Ovary (tissue), 9 donors: Measurements from ENCODE around the gene MACO1. TPM values are rescaled to one million over a fixed set of nuclear protein-coding genes. Genes with fewer than 3 reads are reported as not detected.
"Not testable (repeated sequence)": the region's sequence is repeated elsewhere in the genome, so short reads cannot be mapped to it uniquely, and the experiment has no call there.

ENCODE experiments used
- DNase-seq, 5 donors: peaks; one replicate each; pipeline ENCODE4 v3.0.0-alpha.2; 2019 to 2020
- H3K27ac ChIP-seq, 2 donors: fragments of 200-600 bp; one replicate each; pipeline versions ENCODE4 v1.5.1 to v1.8.0; 2019 to 2022
- H3K27me3 ChIP-seq: fragments of 200-600 bp; one replicate; pipeline ENCODE4 v1.8.0; 2022
- H3K36me3 ChIP-seq: fragments of 200-600 bp; sonication (generic); one replicate; pipeline ENCODE4 v1.5.1; 2019
- H3K4me1 ChIP-seq: one replicate; pipeline ENCODE4 v1.8.1; 2013; ENCODE audit warnings: mild to moderate bottlenecking, moderate library complexity; ENCODE audit not compliant: insufficient read depth
- H3K4me3 ChIP-seq: fragments of 200-600 bp; sonication (generic); one replicate; pipeline ENCODE4 v1.5.1; 2017
- H3K9me3 ChIP-seq, 2 donors: fragments of 200-600 bp in 1 of 2; sonication (generic) in 1 of 2; one replicate each; pipeline versions ENCODE4 v1.5.1 to v1.8.1; 2013 to 2019; ENCODE audit warnings: mild to moderate bottlenecking in 1 of 2, moderate library complexity in 1 of 2
- WGBS, 3 donors: extraction: QIAGEN DNeasy Blood & Tissue Kit in 1 of 3; methylation state at CpG; one replicate each; pipeline versions ENCODE4 v1.1.5 to v1.1.7; 2013 to 2017; 5-methylcytosine and 5-hydroxymethylcytosine counted together
- intact Hi-C, 4 donors: fragments of 100-400 bp; cut with DNase I; formaldehyde crosslinking; loops; one replicate each; pipeline versions ENCODE4 v1.11.0 to v1.15.1; 2022 to 2023
- polyA plus RNA-seq, 2 donors: library from polyadenylated mRNA; stranded (reverse); fragments of 200-250 nt in 1 of 2; fragments of 350-450 nt in 1 of 2; fragmentation: Illumina TruSeq in 1 of 2; extraction: RNeasy Lipid Tissue Mini Kit (QIAGEN cat#74804) in 1 of 2; gene quantifications; one replicate each; pipeline ENCODE4 v1.2.3, GENCODE V29; 2013 to 2014
- total RNA-seq, 7 donors: library from RNA; depleted of rRNA in 2 of 7; stranded (reverse); fragments of >200 nt in 2 of 7; fragmentation: NEBNext Ultra II Directional in 3 of 7; extraction: Animal tissue kit (Norgen Biotek cat#: 25700) in 3 of 7; gene quantifications; one replicate each; pipeline versions ENCODE4 v1.1.0 to v1.2.4, GENCODE V29; 2016 to 2023
- donor health status: DM: no; HTN: no; CAD: no; lungs with moderate emphysema.
- donor health status: DM: no; HTN: no; CAD: no.
- donor health status: Bipolar disorder and iron deficiency.
- donor health status: DM: yes; HTN: yes; CAD: no.
- donor health status: DM: no; HTN: no; CAD: no.
- donor health status: DM: yes; HTN: yes; CAD: no.

The MACO1 gene
- total and polyA plus RNA-seq, 9 donors = 14.1 to 30.4 (median 23.4) TPM

DNA sequence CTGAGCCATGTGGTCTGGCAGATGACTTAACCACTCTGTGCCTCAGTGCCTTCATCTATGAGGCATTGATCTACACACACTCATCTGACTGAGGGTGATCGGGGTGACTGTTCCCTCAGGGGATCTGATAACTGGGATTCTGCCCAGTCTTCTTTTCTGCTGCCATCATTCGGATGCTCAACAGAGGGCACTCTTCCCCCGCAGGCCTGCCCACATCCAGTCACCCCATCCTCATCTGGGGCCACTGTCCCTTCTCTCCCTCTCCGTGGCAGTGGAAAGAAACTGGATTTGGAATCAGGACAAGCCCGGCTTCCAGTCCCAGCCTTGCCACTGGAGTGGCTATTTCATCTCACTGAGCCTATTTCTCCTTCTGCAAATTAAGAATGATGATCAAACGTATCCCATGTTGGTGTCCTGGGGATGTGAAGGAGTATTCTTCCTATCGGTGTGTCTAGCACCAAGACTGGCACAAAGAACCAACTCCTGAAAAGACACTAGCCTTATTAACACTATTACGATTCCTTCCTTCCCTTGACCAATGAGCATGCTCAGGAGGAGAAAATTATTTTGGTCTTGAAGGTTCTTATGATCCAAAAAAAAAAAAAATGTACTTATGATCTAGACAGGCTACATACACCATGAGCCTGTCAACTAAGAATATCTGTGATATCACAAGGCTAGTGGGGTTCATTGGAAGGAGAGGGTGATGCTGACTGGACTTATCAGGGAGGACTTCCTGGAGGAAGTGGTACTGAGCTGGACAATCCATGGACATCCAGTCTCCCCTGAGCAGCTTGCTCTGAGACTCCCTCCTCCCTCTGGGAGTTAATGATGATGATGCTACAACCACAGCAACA is 27.5 kb upstream of the MACO1 start:
- DNase-seq = not testable (repeated sequence)

DNA sequence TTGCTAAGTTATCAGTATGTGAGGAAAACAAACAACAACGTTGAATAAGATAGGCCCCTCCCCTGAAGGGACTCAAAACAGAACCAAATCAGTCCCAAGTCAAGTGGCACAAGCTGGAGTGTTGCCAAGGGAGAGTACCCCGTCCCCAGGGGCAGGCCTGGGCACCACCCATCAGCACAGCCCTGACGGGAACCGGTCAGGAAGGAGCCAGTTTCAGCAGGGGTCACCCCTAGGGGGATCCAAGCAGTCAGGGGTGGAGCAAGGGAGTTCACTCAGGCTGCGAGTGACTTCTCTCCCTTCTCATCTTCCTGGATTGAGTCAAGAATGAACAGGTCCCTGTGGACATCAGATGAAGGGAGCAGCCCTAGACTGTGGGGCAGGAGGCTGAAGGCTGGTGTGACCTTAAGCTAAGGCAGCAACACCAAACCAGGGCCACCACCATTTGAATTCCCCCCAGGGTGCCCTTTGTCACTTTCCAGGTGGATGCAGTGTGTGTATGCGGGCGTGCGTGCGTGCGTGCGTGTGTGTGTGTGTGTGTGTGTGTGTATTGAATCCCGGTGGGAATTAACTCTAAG is 24.9 kb upstream of the MACO1 start:
- not testable (repeated sequence) for H3K27ac ChIP-seq, H3K27me3 ChIP-seq, H3K36me3 ChIP-seq, H3K9me3 ChIP-seq, DNase-seq, H3K4me3 ChIP-seq, H3K4me1 ChIP-seq
- 62 to 73% methylated on average over 8 to 10 of the region's 12 CpGs; no CpG with 5 or more reads in 1 of the 3 donors for WGBS, 3 donors
- intact Hi-C loops = loop anchor here in 3 of 4 donors (5.0 to 10.0 kb wide), 2 partner anchors 116 to 119 kb away; no protein-coding TSS in a partner anchor

More for the DNA sequence above, 27.5 kb upstream of the MACO1 start:
- not testable (repeated sequence) for H3K36me3 ChIP-seq, H3K4me1 ChIP-seq, H3K4me3 ChIP-seq, H3K27me3 ChIP-seq, H3K9me3 ChIP-seq, H3K27ac ChIP-seq
- intact Hi-C loops = loop anchor here in 3 of 4 donors (5.0 to 10.0 kb wide), 2 partner anchors 119 to 122 kb away; no protein-coding TSS in a partner anchor
- 8 to 18% (median 13%) methylated on average over 5 to 6 of the region's 8 CpGs for WGBS, 3 donors

DNA sequence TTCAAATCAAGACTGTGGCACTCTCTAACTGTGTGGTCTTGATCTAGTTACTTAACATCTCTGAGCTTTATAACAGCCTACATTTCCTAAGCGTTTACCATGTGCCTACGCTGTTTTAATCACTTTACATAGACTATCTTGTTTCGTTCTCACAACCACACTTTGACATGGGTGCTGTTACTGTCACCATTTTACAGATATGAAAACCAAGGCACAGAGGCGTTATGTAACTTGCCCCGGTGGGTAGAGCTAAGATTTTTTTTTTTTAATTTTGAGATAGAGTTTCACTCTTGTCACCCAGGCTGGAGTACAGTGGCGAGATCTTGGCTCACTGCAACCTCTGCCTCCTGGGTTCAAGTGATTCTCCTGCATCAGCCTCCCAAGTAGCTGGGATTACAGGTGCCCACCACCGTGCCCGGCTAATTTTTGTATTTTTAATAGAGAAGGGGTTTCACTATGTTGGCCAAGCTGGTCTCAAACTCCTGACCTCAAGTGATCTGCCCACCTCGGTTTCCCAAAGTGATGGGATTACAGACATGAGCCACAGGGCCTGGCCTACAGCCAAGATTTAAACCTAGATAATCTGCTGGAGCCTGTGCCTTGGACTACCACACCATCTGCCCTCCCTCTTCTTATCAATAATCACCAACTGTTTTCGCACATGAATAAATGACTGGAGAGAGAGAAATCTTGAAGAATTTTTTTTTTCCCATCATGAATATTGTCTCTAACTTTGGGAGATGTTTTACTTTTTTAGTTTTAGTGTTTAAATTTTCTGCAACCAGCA is 20.9 kb upstream of the MACO1 start:
- not testable (repeated sequence) for H3K36me3 ChIP-seq, H3K9me3 ChIP-seq, DNase-seq, H3K27ac ChIP-seq, H3K4me1 ChIP-seq, H3K4me3 ChIP-seq, H3K27me3 ChIP-seq
- intact Hi-C loops = loop anchor here (5.0 to 10.0 kb wide), 3 partner anchors 112 to 125 kb away; no protein-coding TSS in a partner anchor
- 85 to 93% (median 92%) methylated on average over 8 to 10 of the region's 10 CpGs for WGBS, 3 donors

DNA sequence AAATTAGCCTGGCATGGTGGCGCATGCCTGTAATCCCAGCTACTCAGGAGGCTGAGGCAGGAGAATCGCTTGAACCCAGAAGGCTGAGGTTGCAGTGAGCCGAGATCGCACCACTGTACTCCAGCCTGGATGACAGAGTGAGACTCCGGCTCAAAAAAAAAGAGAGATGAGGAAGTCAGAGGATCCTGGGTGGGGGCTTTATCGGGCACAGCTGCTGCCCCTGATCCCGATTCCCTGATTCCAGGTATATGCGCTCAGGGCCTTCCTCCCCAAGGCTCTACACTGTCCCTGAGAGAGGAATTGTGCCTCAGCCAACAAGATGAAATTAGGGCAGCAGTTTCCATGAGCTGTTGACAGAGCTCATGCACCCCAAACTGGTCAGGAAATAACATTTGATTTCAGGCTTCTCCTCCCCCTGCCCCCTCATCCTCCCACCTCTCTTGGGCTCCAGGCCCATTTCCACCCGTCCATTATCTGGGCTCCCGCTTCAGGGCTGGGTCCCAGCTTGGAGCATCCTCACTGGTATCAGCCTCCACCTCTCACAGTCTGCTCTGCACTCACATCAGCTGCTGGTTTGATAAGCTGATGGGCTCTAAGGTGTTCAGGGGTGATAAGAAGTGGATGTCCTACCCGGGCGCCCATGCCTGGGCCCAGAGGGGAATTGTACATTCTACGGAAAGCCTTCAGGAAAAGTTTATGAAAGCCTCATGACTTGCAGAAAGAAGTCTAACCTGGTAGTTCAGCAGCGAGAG is 17.6 kb upstream of the MACO1 start:
- WGBS, 3 donors = 82 to 91% (median 84%) methylated on average over 12 to 14 of the region's 14 CpGs
- H3K4me1 ChIP-seq, H3K9me3 ChIP-seq, DNase-seq, H3K27ac ChIP-seq, H3K4me3 ChIP-seq, H3K36me3 ChIP-seq, H3K27me3 ChIP-seq: not testable (repeated sequence)
- intact Hi-C loops = loop anchor here in 1 of 4 donors (10.0 kb wide), 1 partner anchor 128 kb away; no protein-coding TSS in a partner anchor

DNA sequence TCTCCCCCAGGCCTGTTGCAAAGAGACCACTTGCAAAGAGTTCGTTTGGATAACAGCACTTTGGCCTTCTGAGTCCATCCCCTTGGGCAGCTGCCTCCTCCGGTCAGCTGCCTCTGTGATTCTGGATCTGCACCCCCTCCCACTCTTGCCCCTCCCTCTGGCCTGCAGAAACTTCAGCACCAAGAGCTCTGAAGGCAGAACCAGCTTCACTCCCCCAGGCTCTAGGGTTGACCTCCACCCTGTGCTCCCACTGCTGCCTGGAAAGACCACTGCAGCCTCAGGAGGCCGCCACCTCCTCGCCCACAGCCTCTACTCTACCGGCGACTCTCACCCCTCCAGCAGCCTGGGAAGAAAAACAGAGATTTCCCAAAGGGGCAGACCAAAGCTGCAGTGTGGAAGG is 16.5 kb upstream of the MACO1 start:
- intact Hi-C loops = loop anchor here in 1 of 4 donors (10.0 kb wide), 1 partner anchor 129 kb away; no protein-coding TSS in a partner anchor
- not testable (repeated sequence) for H3K27ac ChIP-seq, DNase-seq, H3K9me3 ChIP-seq, H3K4me1 ChIP-seq, H3K27me3 ChIP-seq, H3K36me3 ChIP-seq, H3K4me3 ChIP-seq
- 66 to 79% (median 74%) methylated on average over 3 to 6 of the region's 6 CpGs for WGBS, 3 donors

DNA sequence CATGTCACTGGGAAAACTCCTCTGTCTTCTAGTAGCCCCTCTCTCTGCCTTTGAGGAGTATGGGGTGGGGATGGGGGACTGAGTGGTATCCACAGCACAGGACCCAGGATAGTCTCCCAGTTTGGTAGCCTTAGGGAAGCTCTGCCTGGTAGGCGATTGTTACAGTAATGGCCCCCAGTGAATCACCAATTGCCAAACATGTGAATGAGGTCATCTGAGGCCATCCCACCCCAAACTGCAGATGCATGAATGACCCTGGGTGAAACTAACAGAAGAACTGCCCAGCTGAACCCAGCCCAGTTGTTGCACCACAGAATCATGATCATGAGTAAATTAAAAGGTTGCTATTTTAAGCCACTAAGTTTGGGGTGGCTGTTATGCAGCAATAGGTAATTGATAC is 16.1 kb upstream of the MACO1 start:
- DNase-seq, H3K4me1 ChIP-seq, H3K4me3 ChIP-seq, H3K27ac ChIP-seq, H3K36me3 ChIP-seq, H3K27me3 ChIP-seq, H3K9me3 ChIP-seq: not testable (repeated sequence)
- 87 to 94% (median 88%) methylated on average over 1 of the region's 1 CpG for WGBS, 3 donors
- intact Hi-C loops = loop anchor here in 1 of 4 donors (10.0 kb wide), 1 partner anchor 130 kb away; no protein-coding TSS in a partner anchor

DNA sequence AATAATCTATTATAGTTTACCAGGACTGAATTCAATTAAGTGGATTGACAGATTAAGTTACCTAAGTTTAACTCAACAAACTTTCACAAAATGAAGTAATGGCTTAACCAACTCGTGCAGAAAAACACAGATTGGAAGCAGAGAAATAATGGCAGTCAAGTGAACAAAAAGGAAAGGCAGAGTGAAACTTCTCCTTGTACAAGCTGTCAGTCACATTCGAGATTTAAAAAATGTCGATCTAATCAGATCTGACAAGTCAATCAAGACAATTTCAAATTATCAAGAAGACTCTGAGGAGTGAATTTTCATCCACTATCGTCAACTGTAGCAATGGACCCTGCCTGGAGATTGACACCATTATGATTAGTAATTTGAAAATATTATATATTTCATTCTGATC is 13.4 kb upstream of the MACO1 start:
- not testable (repeated sequence) for H3K9me3 ChIP-seq, H3K4me3 ChIP-seq, DNase-seq, H3K36me3 ChIP-seq, H3K4me1 ChIP-seq, H3K27me3 ChIP-seq, H3K27ac ChIP-seq
- WGBS, 3 donors = 79 to 90% (median 85%) methylated on average over 4 of the region's 4 CpGs
- intact Hi-C loops = loop anchor here in 1 of 4 donors (10.0 kb wide), 1 partner anchor 132 kb away; no protein-coding TSS in a partner anchor

DNA sequence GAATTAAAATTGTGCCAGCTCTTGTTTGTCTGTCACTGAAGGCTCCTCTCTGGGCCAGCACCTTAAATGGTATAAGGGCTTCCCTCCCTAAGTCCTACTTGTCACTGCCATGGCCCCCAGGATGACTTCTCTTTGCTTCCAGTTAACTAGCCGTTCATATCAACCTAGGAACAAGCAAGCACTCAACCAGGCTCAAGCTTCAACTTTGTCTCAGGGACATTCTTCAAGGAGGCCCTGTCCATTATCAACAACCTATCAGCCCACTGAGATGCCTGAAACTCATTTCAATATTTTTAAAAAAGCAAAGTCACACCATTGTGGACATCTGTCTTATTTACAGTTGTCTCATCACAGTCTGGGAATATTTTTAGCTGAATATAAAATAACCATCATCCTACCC is 11.4 kb upstream of the MACO1 start:
- H3K4me3 ChIP-seq, H3K4me1 ChIP-seq, H3K36me3 ChIP-seq, DNase-seq, H3K9me3 ChIP-seq, H3K27ac ChIP-seq, H3K27me3 ChIP-seq: not testable (repeated sequence)
- intact Hi-C loops = loop anchor here in 1 of 4 donors (10.0 kb wide), 1 partner anchor 135 kb away; no protein-coding TSS in a partner anchor
- WGBS, 3 donors = 92 to 100% (median 98%) methylated on average over 1 of the region's 1 CpG

DNA sequence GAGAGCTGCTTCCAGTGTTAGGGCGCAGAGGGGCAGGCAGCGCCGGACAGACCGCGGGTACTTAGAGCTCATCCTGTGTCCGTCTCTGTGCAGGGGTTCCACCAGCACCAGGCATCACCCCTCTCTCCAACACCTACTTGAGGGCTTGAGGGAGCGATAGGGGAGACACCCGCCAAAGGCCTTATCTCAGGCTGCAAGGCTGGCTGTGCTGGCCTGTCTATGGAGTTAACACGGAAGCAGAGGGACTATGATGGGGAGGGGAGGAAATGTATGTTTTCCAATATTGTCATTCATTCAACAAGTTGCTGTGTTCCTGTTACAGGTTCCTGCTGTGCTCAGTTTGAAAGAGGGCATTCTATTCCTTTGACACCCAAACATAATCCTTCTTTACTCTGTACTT is 10.0 kb upstream of the MACO1 start, which contains the start of gene RHCE:
Gene RHCE, minus strand, starts transcription at position 111 of the 400 bp plus-strand sequence. Its CDS starts 39 bp downstream, at position 72.
- WGBS, 3 donors = 91 to 95% (median 92%) methylated on average over 6 to 9 of the region's 9 CpGs
- DNase-seq, H3K27me3 ChIP-seq, H3K4me3 ChIP-seq, H3K9me3 ChIP-seq, H3K4me1 ChIP-seq, H3K36me3 ChIP-seq, H3K27ac ChIP-seq, intact Hi-C loops: not testable (repeated sequence)

DNA sequence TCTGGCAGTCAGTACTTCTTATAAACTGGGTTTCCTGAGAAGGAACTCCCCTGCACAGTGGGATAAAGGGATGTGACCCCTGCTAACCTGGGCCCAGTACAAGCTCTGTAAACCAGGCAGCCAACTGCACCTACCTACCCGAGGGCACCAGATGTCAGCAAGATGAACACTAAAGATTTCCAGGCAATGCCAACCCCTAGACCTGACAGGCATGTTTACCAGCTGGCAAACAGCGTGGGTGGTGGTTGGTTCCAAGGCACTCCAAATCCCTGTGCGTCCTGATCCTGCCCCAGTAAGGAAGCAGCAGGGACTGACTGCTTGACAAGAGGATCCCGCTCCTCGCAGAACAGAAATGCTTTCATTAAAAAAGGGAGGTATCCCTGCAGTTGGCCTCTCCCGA is 7.5 kb upstream of the MACO1 start:
- H3K36me3 ChIP-seq, DNase-seq, H3K4me1 ChIP-seq, H3K27me3 ChIP-seq, intact Hi-C loops, H3K9me3 ChIP-seq, H3K27ac ChIP-seq, H3K4me3 ChIP-seq: not testable (repeated sequence)
- WGBS, 3 donors = 79 to 84% (median 81%) methylated on average over 6 of the region's 6 CpGs
